Measurements from ENCODE around the gene CRBN.

DNA sequence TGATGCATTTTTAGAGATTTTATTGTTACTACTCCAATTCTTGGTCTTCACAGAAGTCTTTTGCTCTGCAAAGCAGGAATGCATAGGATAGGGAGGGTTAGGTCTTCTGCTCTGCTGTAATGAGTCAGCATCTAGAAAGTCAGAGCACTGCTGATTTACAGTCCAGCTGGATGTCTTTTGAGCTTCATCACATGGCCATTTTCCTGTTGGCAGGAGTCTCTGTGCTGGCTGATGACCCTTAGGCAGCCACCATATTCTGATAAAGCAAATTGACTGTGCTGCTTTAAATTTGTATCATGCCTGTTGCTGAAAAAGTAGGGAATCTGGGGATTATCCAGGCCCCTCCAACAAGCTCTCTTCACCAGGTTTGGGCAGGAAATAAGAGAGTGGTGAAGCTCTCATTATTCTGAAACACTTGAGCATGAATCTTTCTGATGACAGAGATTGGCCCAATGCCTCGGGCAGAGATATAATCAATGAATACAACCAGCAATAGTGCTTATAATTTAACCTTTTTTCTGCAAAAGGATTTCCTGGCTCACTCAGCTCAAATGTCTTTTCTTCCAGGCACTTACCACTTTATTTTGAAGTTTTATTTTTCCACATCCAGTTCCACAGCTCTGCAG, 9.7 kb upstream of the CRBN start:
- no peak for TF ChIP-seq POLR2AphosphoS5 (IDR thresholded peaks at IDR 0.05)
- TF ChIP-seq, protein P1, sequence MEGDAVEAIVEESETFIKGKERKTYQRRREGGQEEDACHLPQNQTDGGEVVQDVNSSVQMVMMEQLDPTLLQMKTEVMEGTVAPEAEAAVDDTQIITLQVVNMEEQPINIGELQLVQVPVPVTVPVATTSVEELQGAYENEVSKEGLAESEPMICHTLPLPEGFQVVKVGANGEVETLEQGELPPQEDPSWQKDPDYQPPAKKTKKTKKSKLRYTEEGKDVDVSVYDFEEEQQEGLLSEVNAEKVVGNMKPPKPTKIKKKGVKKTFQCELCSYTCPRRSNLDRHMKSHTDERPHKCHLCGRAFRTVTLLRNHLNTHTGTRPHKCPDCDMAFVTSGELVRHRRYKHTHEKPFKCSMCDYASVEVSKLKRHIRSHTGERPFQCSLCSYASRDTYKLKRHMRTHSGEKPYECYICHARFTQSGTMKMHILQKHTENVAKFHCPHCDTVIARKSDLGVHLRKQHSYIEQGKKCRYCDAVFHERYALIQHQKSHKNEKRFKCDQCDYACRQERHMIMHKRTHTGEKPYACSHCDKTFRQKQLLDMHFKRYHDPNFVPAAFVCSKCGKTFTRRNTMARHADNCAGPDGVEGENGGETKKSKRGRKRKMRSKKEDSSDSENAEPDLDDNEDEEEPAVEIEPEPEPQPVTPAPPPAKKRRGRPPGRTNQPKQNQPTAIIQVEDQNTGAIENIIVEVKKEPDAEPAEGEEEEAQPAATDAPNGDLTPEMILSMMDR (IDR thresholded peaks at IDR 0.05) = no peak

Measured in breast epithelium (tissue), 3 donors.